ENCODE data around the gene RMND5A. TPM values are rescaled to one million over a fixed set of nuclear protein-coding genes. Genes with fewer than 3 reads are reported as not detected.

The RMND5A gene
- total RNA-seq, 1 experiment from 2014 or later, result 34.1 TPM

DNA sequence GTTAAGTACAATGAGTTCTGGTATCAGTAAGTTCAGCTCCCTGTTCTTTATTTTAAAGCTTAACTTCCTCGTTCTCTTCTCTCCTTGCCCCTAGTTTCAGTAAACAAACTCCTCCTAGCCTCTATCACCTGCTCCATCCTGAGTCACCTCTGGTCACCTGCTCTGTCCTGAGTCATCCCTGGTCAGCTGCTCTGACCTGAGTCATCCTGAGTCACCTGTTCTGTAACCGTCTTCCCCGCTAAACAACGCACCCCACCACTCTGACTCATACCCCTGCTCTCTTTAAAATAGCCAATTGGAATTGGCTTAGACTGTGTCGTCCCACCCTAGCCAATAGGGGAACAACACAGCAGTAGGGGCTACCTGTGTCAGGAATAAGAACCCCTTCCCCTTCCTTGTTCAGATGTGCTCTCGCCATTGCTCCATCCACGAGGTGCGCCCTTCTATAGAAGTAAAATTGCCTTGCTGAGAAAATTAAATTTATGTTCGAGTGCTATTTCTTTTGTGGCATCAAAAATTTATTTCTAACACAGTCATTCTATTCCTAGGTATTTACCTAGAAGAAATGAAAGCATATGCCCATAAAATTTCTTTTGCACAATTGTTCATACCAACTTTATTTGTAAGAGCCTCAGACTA is 24.9 kb upstream of the RMND5A start:
- H3K36me3 ChIP-seq (ENCODE audit: low read depth, low read length), result peaks cover 15% of the 10 kb centered on the region; the same call in 1 of the 2 replicates
- peaks cover 3% of the 10 kb centered on the region for H3K4me1 ChIP-seq (ENCODE audit: insufficient read depth, low read length)
- CTCF ChIA-PET, result no interaction called here
- no peak overlapping the region for H3K4me2 ChIP-seq (ENCODE audit: low read length)
- no peak overlapping the region; the same call in 1 of the 2 replicates for H3K4me3 ChIP-seq (ENCODE audit: low read length)
- H3F3A ChIP-seq (ENCODE audit: low read length, unreplicated experiment), result no peaks in the 10 kb centered on the region
- no TSS peak for BruUV-seq (replicated peaks)
- TF ChIP-seq EZH2 (IDR thresholded peaks at IDR 0.05; ENCODE audit: low read length, unreplicated experiment) (no peak), CTCF (conservative IDR thresholded peaks at IDR 0.05; ENCODE audit: low read depth, low read length) (no peak), EZH2phosphoT487 (IDR thresholded peaks at IDR 0.05; ENCODE audit: borderline replicate concordance, low read length) (no peak)
- peak overlapping the region; percentile 80 for H3K27ac ChIP-seq (ENCODE audit: low read length)
- intact Hi-C loops (cut with micrococcal nuclease), result no loop called here
- no peaks in the 10 kb centered on the region for H3K27me3 ChIP-seq (ENCODE audit: low read length)
- no peaks in the 10 kb centered on the region for H3K79me2 ChIP-seq (ENCODE audit: low read length)
- no peaks in the 10 kb centered on the region for H4K20me1 ChIP-seq (ENCODE audit: low read length)
- peak overlapping the region; percentile 23; the same call in 1 of the 2 replicates for H3K9ac ChIP-seq (ENCODE audit: low read length)
- no peak overlapping the region for H2AFZ ChIP-seq (ENCODE audit: low read length)
- DNase-seq, result peak; percentile 89
- peak; percentile 91 for ATAC-seq
- POLR2A ChIA-PET (ENCODE audit: unreplicated experiment), result no interaction called here
- no peaks in the 10 kb centered on the region for H3K9me2 ChIP-seq (replicated peaks; ENCODE audit: low read length)
- peaks cover 29% of the 10 kb centered on the region for H3K9me3 ChIP-seq (ENCODE audit: low read length)

DNA sequence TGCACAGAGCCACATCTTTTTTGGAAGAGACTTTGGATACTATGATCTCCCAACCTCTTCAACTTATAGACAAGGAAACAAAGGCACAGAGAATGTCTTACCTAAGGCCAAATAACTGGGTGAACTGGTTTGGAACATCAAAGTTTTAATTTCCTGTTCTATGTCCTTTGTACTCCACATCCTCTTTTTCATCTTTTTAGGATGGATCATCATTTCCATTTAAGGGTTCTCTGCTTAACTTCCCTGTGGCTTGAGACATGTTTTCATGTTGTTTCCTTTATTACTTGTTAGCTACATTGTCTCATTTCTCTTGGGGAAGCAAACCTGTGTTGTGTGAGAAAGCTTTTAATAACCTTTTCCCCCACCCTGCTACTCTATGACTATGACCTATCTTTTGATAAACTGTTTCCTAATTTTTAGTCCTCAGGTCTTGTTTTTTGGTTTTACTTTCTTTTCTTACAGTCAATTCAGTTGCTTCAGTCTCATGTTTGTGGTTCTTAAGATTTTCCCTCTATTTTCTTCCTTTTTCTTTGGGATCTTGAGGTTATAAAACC is 22.5 kb upstream of the RMND5A start:
- Histone ChIP-seq H3K79me2 (ENCODE audit: low read length) (no peaks in the 10 kb centered on the region), H3K27ac (ENCODE audit: low read length) (no peak overlapping the region), H3F3A (ENCODE audit: low read length, unreplicated experiment) (no peaks in the 10 kb centered on the region), H3K9ac (ENCODE audit: low read length) (no peak overlapping the region), H3K27me3 (ENCODE audit: low read length) (no peaks in the 10 kb centered on the region), H4K20me1 (ENCODE audit: low read length) (no peaks in the 10 kb centered on the region), H3K4me2 (ENCODE audit: low read length) (no peak overlapping the region), H3K9me2 (replicated peaks; ENCODE audit: low read length) (no peaks in the 10 kb centered on the region), H3K36me3 (ENCODE audit: low read depth, low read length) (peaks cover 15% of the 10 kb centered on the region; the same call in 1 of the 2 replicates), H3K4me3 (ENCODE audit: low read length) (no peak overlapping the region), H3K4me1 (ENCODE audit: insufficient read depth, low read length) (peaks cover 3% of the 10 kb centered on the region), H3K9me3 (ENCODE audit: low read length) (peaks cover 29% of the 10 kb centered on the region), H2AFZ (ENCODE audit: low read length) (no peak overlapping the region)
- intact Hi-C loops (cut with micrococcal nuclease), result no loop called here
- TF ChIP-seq EZH2 (IDR thresholded peaks at IDR 0.05; ENCODE audit: low read length, unreplicated experiment) (no peak), CTCF (conservative IDR thresholded peaks at IDR 0.05; ENCODE audit: low read depth, low read length) (no peak), EZH2phosphoT487 (IDR thresholded peaks at IDR 0.05; ENCODE audit: borderline replicate concordance, low read length) (no peak)
- ATAC-seq (no peak), DNase-seq (no peak)
- ChIA-PET CTCF (no interaction called here), POLR2A (ENCODE audit: unreplicated experiment) (no interaction called here)
- no TSS peak for BruUV-seq (replicated peaks)

DNA sequence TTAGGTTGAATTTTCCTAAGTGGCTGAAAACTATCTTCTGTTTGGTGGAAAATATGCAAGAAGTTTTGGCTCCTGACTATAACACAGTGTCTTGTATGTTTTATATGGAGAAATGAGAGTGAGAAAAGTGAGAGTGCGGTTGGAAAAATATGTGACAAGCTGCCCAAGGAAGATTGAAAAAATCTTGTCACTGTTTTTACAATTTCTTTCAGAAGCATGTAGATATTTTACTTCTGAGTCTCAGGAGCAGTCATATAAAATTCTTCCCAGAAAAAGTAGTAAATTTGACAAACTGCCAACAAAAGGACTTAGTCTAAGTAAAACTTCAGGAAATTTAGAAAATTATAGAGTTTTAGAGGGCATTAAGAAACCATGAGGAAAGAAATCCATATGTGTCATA is 19.4 kb upstream of the RMND5A start:
- intact Hi-C loops (cut with micrococcal nuclease), result loop anchor here (5.0 kb wide), 1 partner anchor 62 kb away; no protein-coding TSS in a partner anchor
- Histone ChIP-seq H3K9me2 (replicated peaks; ENCODE audit: low read length) (no peaks in the 10 kb centered on the region), H3F3A (ENCODE audit: low read length, unreplicated experiment) (peaks cover 6% of the 10 kb centered on the region), H3K9ac (ENCODE audit: low read length) (no peak overlapping the region), H3K9me3 (ENCODE audit: low read length) (peaks cover 14% of the 10 kb centered on the region), H3K4me3 (ENCODE audit: low read length) (no peak overlapping the region), H3K27me3 (ENCODE audit: low read length) (no peaks in the 10 kb centered on the region), H2AFZ (ENCODE audit: low read length) (no peak overlapping the region), H3K4me1 (ENCODE audit: insufficient read depth, low read length) (peaks cover 27% of the 10 kb centered on the region), H3K36me3 (ENCODE audit: low read depth, low read length) (peaks cover 12% of the 10 kb centered on the region; the same call in 1 of the 2 replicates), H3K4me2 (ENCODE audit: low read length) (no peak overlapping the region), H4K20me1 (ENCODE audit: low read length) (no peaks in the 10 kb centered on the region), H3K27ac (ENCODE audit: low read length) (no peak overlapping the region), H3K79me2 (ENCODE audit: low read length) (no peaks in the 10 kb centered on the region)
- TF ChIP-seq EZH2phosphoT487 (IDR thresholded peaks at IDR 0.05; ENCODE audit: borderline replicate concordance, low read length) (no peak), EZH2 (IDR thresholded peaks at IDR 0.05; ENCODE audit: low read length, unreplicated experiment) (no peak)
- no peak for ATAC-seq
- POLR2A ChIA-PET (ENCODE audit: unreplicated experiment), result no interaction called here
- CTCF ChIA-PET, result no interaction called here
- DNase-seq, result no peak
- BruUV-seq (replicated peaks), result no TSS peak
